ENCODE data around the gene RPRD1A.
"Not testable (repeated sequence)": the region's sequence is repeated elsewhere in the genome, so short reads cannot be mapped to it uniquely, and the experiment has no call there.

Gene RPRD1A

GRCh38 chr18:36096955-36097354 lies 29.6 kb upstream of the RPRD1A start:
- no peak for DNase-seq (ENCODE audit: extremely low spot score)
- ChIA-PET POLR2A (no interaction called here), CTCF (interaction anchor here (8.8 kb wide), 1 partner anchor 188 kb away, joined by 124 read pairs; no protein-coding TSS in a partner anchor)
- no peak for TF ChIP-seq CTCF (IDR thresholded peaks at IDR 0.05; ENCODE audit: control extremely low read depth, extremely low read depth, low read depth, missing control alignments)

GRCh38 chr18:36095936-36096519 lies 28.7 kb upstream of the RPRD1A start:
- ChIA-PET CTCF (interaction anchor here (0.6 to 8.8 kb wide), 22 partner anchors 10 to 477 kb away, joined by 3 to 124 read pairs (median 4); partner anchors contain the start of genes ELP2, FHOD3, MOCOS and SLC39A6), POLR2A (no interaction called here)
- TF ChIP-seq CTCF (IDR thresholded peaks at IDR 0.05; ENCODE audit: control extremely low read depth, extremely low read depth, low read depth, missing control alignments), result peak; percentile 34
- DNase-seq (ENCODE audit: extremely low spot score), result peak; percentile 42

GRCh38 chr18:36094431-36094830 lies 27.1 kb upstream of the RPRD1A start:
- ChIA-PET POLR2A (interaction anchor here (0.6 kb wide), 1 partner anchor 53 kb away, joined by 3 read pairs; no protein-coding TSS in a partner anchor), CTCF (interaction anchor here (0.8 to 8.8 kb wide), 13 partner anchors 9 to 317 kb away, joined by 3 to 124 read pairs (median 5); partner anchors contain the start of genes ELP2 and SLC39A6)
- DNase-seq (ENCODE audit: extremely low spot score), result no peak
- no peak for TF ChIP-seq CTCF (IDR thresholded peaks at IDR 0.05; ENCODE audit: control extremely low read depth, extremely low read depth, low read depth, missing control alignments)

GRCh38 chr18:36092116-36092515 lies 24.8 kb upstream of the RPRD1A start:
- DNase-seq (ENCODE audit: extremely low spot score); POLR2A ChIA-PET: not testable (repeated sequence)
- CTCF ChIA-PET, result interaction anchor here (8.8 kb wide), 1 partner anchor 193 kb away, joined by 124 read pairs; no protein-coding TSS in a partner anchor

GRCh38 chr18:36089001-36089400 lies 21.6 kb upstream of the RPRD1A start:
- ChIA-PET CTCF (no interaction called here), POLR2A (no interaction called here)
- no peak for TF ChIP-seq CTCF (IDR thresholded peaks at IDR 0.05; ENCODE audit: control extremely low read depth, extremely low read depth, low read depth, missing control alignments)
- no peak for DNase-seq (ENCODE audit: extremely low spot score)

GRCh38 chr18:36088256-36088655 lies 20.9 kb upstream of the RPRD1A start:
- no peak for DNase-seq (ENCODE audit: extremely low spot score)
- CTCF ChIA-PET, result no interaction called here
- no peak for TF ChIP-seq CTCF (IDR thresholded peaks at IDR 0.05; ENCODE audit: control extremely low read depth, extremely low read depth, low read depth, missing control alignments)
- POLR2A ChIA-PET, result no interaction called here

GRCh38 chr18:36086186-36086585 lies 18.8 kb upstream of the RPRD1A start:
- ChIA-PET POLR2A (no interaction called here), CTCF (interaction anchor here (1.0 to 2.4 kb wide), 6 partner anchors 9 to 197 kb away, joined by 3 to 12 read pairs (median 4); no protein-coding TSS in a partner anchor)

More at GRCh38 chr18:36086186-36086585, 18.8 kb upstream of the RPRD1A start:
- TF ChIP-seq CTCF (IDR thresholded peaks at IDR 0.05; ENCODE audit: control extremely low read depth, extremely low read depth, low read depth, missing control alignments), result no peak
- DNase-seq (ENCODE audit: extremely low spot score), result no peak
